ENCODE results near the gene MED13.

DNA sequence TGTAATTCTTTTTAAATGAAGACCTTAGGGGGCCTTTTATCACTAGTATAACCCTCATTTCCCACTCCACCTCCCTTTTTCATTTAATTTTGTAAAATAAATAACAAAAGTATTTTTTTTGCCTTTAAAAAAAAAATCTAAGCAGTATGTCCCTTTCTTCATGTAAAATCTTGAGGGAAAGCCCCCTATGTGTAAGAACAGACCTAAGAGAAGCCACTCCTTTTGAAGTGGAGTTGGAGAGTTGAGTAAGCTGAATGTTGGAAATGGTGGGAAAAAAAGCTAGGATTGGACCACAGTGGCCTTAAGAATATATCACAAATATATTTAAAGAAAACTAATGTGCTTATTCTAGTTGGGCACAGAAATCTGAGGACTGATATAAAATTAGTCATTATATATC, 92.8 kb downstream of the MED13 start:
- no peak for TF ChIP-seq FOSL2 (IDR thresholded peaks at IDR 0.05; ENCODE audit: borderline replicate concordance, low read depth)
- TF ChIP-seq, protein P1, sequence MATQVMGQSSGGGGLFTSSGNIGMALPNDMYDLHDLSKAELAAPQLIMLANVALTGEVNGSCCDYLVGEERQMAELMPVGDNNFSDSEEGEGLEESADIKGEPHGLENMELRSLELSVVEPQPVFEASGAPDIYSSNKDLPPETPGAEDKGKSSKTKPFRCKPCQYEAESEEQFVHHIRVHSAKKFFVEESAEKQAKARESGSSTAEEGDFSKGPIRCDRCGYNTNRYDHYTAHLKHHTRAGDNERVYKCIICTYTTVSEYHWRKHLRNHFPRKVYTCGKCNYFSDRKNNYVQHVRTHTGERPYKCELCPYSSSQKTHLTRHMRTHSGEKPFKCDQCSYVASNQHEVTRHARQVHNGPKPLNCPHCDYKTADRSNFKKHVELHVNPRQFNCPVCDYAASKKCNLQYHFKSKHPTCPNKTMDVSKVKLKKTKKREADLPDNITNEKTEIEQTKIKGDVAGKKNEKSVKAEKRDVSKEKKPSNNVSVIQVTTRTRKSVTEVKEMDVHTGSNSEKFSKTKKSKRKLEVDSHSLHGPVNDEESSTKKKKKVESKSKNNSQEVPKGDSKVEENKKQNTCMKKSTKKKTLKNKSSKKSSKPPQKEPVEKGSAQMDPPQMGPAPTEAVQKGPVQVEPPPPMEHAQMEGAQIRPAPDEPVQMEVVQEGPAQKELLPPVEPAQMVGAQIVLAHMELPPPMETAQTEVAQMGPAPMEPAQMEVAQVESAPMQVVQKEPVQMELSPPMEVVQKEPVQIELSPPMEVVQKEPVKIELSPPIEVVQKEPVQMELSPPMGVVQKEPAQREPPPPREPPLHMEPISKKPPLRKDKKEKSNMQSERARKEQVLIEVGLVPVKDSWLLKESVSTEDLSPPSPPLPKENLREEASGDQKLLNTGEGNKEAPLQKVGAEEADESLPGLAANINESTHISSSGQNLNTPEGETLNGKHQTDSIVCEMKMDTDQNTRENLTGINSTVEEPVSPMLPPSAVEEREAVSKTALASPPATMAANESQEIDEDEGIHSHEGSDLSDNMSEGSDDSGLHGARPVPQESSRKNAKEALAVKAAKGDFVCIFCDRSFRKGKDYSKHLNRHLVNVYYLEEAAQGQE (IDR thresholded peaks at IDR 0.05; ENCODE audit: low read depth, low read length): no peak
- TF ChIP-seq, protein P2, sequence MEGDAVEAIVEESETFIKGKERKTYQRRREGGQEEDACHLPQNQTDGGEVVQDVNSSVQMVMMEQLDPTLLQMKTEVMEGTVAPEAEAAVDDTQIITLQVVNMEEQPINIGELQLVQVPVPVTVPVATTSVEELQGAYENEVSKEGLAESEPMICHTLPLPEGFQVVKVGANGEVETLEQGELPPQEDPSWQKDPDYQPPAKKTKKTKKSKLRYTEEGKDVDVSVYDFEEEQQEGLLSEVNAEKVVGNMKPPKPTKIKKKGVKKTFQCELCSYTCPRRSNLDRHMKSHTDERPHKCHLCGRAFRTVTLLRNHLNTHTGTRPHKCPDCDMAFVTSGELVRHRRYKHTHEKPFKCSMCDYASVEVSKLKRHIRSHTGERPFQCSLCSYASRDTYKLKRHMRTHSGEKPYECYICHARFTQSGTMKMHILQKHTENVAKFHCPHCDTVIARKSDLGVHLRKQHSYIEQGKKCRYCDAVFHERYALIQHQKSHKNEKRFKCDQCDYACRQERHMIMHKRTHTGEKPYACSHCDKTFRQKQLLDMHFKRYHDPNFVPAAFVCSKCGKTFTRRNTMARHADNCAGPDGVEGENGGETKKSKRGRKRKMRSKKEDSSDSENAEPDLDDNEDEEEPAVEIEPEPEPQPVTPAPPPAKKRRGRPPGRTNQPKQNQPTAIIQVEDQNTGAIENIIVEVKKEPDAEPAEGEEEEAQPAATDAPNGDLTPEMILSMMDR (IDR thresholded peaks at IDR 0.05): no peak
- TF ChIP-seq YY1 (IDR thresholded peaks at IDR 0.05; ENCODE audit: low read depth): no peak
- TF ChIP-seq GATA2 (CRISPR knock-in tag; IDR thresholded peaks at IDR 0.05): no peak
- no peak for TF ChIP-seq RXRA (IDR thresholded peaks at IDR 0.05; ENCODE audit: borderline replicate concordance, low read depth)
- TF ChIP-seq TCF12 (IDR thresholded peaks at IDR 0.05): no peak
- no peak for TF ChIP-seq EP300 (IDR thresholded peaks at IDR 0.05; ENCODE audit: borderline replicate concordance in 1 of 2, low read depth in 1 of 2, low read length in 1 of 2)
- no peak for TF ChIP-seq ELF1 (IDR thresholded peaks at IDR 0.05)
- no peak for TF ChIP-seq POLR2AphosphoS5 (IDR thresholded peaks at IDR 0.05; ENCODE audit: low read depth, low read length)

Measured in SK-N-SH (cell line).